ENCODE data around the gene PRDM7. TPM values are rescaled to one million over a fixed set of nuclear protein-coding genes. Genes with fewer than 3 reads are reported as not detected.
"Not testable (repeated sequence)": the region's sequence is repeated elsewhere in the genome, so short reads cannot be mapped to it uniquely, and the experiment has no call there.

PRDM7 gene
- total RNA-seq, 1 donor from 2014 or later: not detected

GRCh38 chr16:90098936-90099335 is 21.8 kb upstream of the PRDM7 start:
- H3K27me3 Mint-ChIP-seq (ENCODE audit: unreplicated experiment): peaks cover 16% of the 10 kb centered on the region
- not testable (repeated sequence) for H3K9me3 Mint-ChIP-seq (ENCODE audit: unreplicated experiment); H3K4me1 Mint-ChIP-seq (ENCODE audit: unreplicated experiment)

GRCh38 chr16:90097010-90097684 is 20.0 kb upstream of the PRDM7 start:
- peaks cover 11% of the 10 kb centered on the region for H3K27me3 Mint-ChIP-seq (ENCODE audit: unreplicated experiment)
- not testable (repeated sequence) for H3K36me3 Mint-ChIP-seq (ENCODE audit: unreplicated experiment); H3K27ac Mint-ChIP-seq (ENCODE audit: unreplicated experiment); DNase-seq (ENCODE audit: extremely low spot score, unreplicated experiment); H3K9me3 Mint-ChIP-seq (ENCODE audit: unreplicated experiment); H3K4me1 Mint-ChIP-seq (ENCODE audit: unreplicated experiment); H3K4me3 Mint-ChIP-seq (ENCODE audit: unreplicated experiment)

More at GRCh38 chr16:90098936-90099335, 21.8 kb upstream of the PRDM7 start:
- H3K27ac Mint-ChIP-seq (ENCODE audit: unreplicated experiment); DNase-seq (ENCODE audit: extremely low spot score, unreplicated experiment); H3K36me3 Mint-ChIP-seq (ENCODE audit: unreplicated experiment); H3K4me3 Mint-ChIP-seq (ENCODE audit: unreplicated experiment): not testable (repeated sequence)

GRCh38 chr16:90094791-90095190 is 17.7 kb upstream of the PRDM7 start:
- H3K27ac Mint-ChIP-seq (ENCODE audit: unreplicated experiment); H3K4me3 Mint-ChIP-seq (ENCODE audit: unreplicated experiment); DNase-seq (ENCODE audit: extremely low spot score, unreplicated experiment); H3K4me1 Mint-ChIP-seq (ENCODE audit: unreplicated experiment); H3K9me3 Mint-ChIP-seq (ENCODE audit: unreplicated experiment); H3K36me3 Mint-ChIP-seq (ENCODE audit: unreplicated experiment): not testable (repeated sequence)
- H3K27me3 Mint-ChIP-seq (ENCODE audit: unreplicated experiment): peaks cover 13% of the 10 kb centered on the region

GRCh38 chr16:90094296-90094695 is 17.2 kb upstream of the PRDM7 start:
- not testable (repeated sequence) for H3K4me3 Mint-ChIP-seq (ENCODE audit: unreplicated experiment); H3K27ac Mint-ChIP-seq (ENCODE audit: unreplicated experiment); H3K9me3 Mint-ChIP-seq (ENCODE audit: unreplicated experiment); H3K36me3 Mint-ChIP-seq (ENCODE audit: unreplicated experiment); H3K4me1 Mint-ChIP-seq (ENCODE audit: unreplicated experiment)
- peaks cover 13% of the 10 kb centered on the region for H3K27me3 Mint-ChIP-seq (ENCODE audit: unreplicated experiment)
- peak; percentile 65 for DNase-seq (ENCODE audit: extremely low spot score, unreplicated experiment)

GRCh38 chr16:90093799-90094198 is 16.7 kb upstream of the PRDM7 start:
- peak; percentile 82 for DNase-seq (ENCODE audit: extremely low spot score, unreplicated experiment)
- not testable (repeated sequence) for H3K4me1 Mint-ChIP-seq (ENCODE audit: unreplicated experiment); H3K4me3 Mint-ChIP-seq (ENCODE audit: unreplicated experiment); H3K27ac Mint-ChIP-seq (ENCODE audit: unreplicated experiment); H3K9me3 Mint-ChIP-seq (ENCODE audit: unreplicated experiment); H3K36me3 Mint-ChIP-seq (ENCODE audit: unreplicated experiment)
- peaks cover 13% of the 10 kb centered on the region for H3K27me3 Mint-ChIP-seq (ENCODE audit: unreplicated experiment)

GRCh38 chr16:90092781-90093180 is 15.7 kb upstream of the PRDM7 start:
- H3K27ac Mint-ChIP-seq (ENCODE audit: unreplicated experiment); H3K4me3 Mint-ChIP-seq (ENCODE audit: unreplicated experiment); H3K9me3 Mint-ChIP-seq (ENCODE audit: unreplicated experiment); DNase-seq (ENCODE audit: extremely low spot score, unreplicated experiment); H3K36me3 Mint-ChIP-seq (ENCODE audit: unreplicated experiment); H3K4me1 Mint-ChIP-seq (ENCODE audit: unreplicated experiment): not testable (repeated sequence)
- H3K27me3 Mint-ChIP-seq (ENCODE audit: unreplicated experiment): peaks cover 20% of the 10 kb centered on the region

- Mint-ChIP-seq H3K9me3 (ENCODE audit: unreplicated experiment) (no peaks in the 10 kb centered on the region), H3K4me3 (ENCODE audit: unreplicated experiment) (no peak overlapping the region), H3K27me3 (ENCODE audit: unreplicated experiment) (peaks cover 38% of the 10 kb centered on the region), H3K4me1 (ENCODE audit: unreplicated experiment) (peaks cover 5% of the 10 kb centered on the region), H3K36me3 (ENCODE audit: unreplicated experiment) (no peaks in the 10 kb centered on the region), H3K27ac (ENCODE audit: unreplicated experiment) (no peak overlapping the region)
- no peak for TF ChIP-seq CTCF (IDR thresholded peaks at IDR 0.05)
- no peak for DNase-seq (ENCODE audit: extremely low spot score, unreplicated experiment)
Observed at GRCh38 chr16:90084215-90084950, 7.3 kb upstream of the PRDM7 start.

GRCh38 chr16:90083139-90083538 is 6.0 kb upstream of the PRDM7 start:
- H3K4me3 Mint-ChIP-seq (ENCODE audit: unreplicated experiment): no peak overlapping the region
- H3K27me3 Mint-ChIP-seq (ENCODE audit: unreplicated experiment): peaks cover 33% of the 10 kb centered on the region
- H3K36me3 Mint-ChIP-seq (ENCODE audit: unreplicated experiment): no peaks in the 10 kb centered on the region
- no peaks in the 10 kb centered on the region for H3K9me3 Mint-ChIP-seq (ENCODE audit: unreplicated experiment)
- peak; percentile 17 for DNase-seq (ENCODE audit: extremely low spot score, unreplicated experiment)
- peaks cover 5% of the 10 kb centered on the region for H3K4me1 Mint-ChIP-seq (ENCODE audit: unreplicated experiment)
- H3K27ac Mint-ChIP-seq (ENCODE audit: unreplicated experiment): no peak overlapping the region
- no peak for TF ChIP-seq CTCF (IDR thresholded peaks at IDR 0.05)
